Parathyroid adenoma (tissue), 2 donors: Measurements from ENCODE around the gene KLF17.
"Not testable (repeated sequence)": the region's sequence is repeated elsewhere in the genome, so short reads cannot be mapped to it uniquely, and the experiment has no call there.

Source experiments
- H2AFZ ChIP-seq: fragments of 300-600 bp; sonication (generic); one replicate; pipeline ENCODE4 v1.7.0; 2017; ENCODE audit warnings: antibody characterized with exemption, mild to moderate bottlenecking
- H3K27ac ChIP-seq: fragments of 300-600 bp; sonication (generic); one replicate; pipeline ENCODE4 v1.7.0; 2017
- H3K27me3 ChIP-seq: fragments of 300-600 bp; sonication (generic); one replicate; pipeline ENCODE4 v1.7.0; 2017; ENCODE audit warnings: low read length; ENCODE audit not compliant: control insufficient read depth, insufficient read depth
- H3K36me3 ChIP-seq: fragments of 300-600 bp; sonication (generic); one replicate; pipeline ENCODE4 v1.7.0; 2017; ENCODE audit warnings: low read length; ENCODE audit not compliant: control insufficient read depth, insufficient read depth
- H3K4me1 ChIP-seq: fragments of 300-600 bp; sonication (generic); one replicate; pipeline ENCODE4 v1.7.0; 2017; ENCODE audit warnings: control low read depth
- H3K4me2 ChIP-seq: fragments of 300-600 bp; sonication (generic); one replicate; pipeline ENCODE4 v1.7.0; 2017; ENCODE audit warnings: low read length
- H3K4me3 ChIP-seq: fragments of 300-600 bp; sonication (generic); one replicate; pipeline ENCODE4 v1.7.0; 2017; ENCODE audit warnings: low read depth, low read length
- H3K79me2 ChIP-seq: fragments of 300-600 bp; sonication (generic); one replicate; pipeline ENCODE4 v1.7.0; 2017; ENCODE audit warnings: control low read depth
- H3K9ac ChIP-seq: fragments of 300-600 bp; sonication (generic); one replicate; pipeline ENCODE4 v1.7.0; 2017; ENCODE audit warnings: mild to moderate bottlenecking
- H3K9me3 ChIP-seq: fragments of 300-600 bp; sonication (generic); one replicate; pipeline ENCODE4 v1.7.0; 2017; ENCODE audit warnings: low read length; ENCODE audit not compliant: control insufficient read depth
- TF ChIP-seq, protein P1 (sequence below): fragments of 300-600 bp; sonication (generic); IDR thresholded peaks from one replicate; pipeline ENCODE4 v1.7.0; 2017; ENCODE audit warnings: antibody characterized with exemption, mild to moderate bottlenecking
- donor health status: primary hyperparathyroidism.

Gene KLF17

DNA sequence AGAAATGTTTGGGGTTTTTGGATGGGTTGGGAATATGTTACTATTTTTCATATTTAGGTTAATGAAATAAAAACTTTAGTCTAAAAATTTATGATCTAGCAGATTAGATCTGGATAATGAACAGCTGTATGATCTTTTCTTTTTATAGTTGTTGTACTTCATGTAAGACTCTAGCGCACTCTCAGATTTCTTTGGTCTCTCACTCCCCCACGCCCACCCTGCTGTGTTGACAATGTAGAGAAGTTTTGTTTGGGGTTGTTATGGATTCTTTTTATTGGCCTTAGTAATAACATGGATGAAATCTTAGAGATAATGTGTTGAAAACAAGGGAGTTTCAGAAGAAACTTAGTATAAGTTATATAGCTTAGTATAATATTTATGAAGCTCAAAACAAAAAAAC lies 17.3 kb downstream of the KLF17 start:
- Histone ChIP-seq H3K27ac (no peak overlapping the region), H3K79me2 (no peaks in the 10 kb centered on the region)

DNA sequence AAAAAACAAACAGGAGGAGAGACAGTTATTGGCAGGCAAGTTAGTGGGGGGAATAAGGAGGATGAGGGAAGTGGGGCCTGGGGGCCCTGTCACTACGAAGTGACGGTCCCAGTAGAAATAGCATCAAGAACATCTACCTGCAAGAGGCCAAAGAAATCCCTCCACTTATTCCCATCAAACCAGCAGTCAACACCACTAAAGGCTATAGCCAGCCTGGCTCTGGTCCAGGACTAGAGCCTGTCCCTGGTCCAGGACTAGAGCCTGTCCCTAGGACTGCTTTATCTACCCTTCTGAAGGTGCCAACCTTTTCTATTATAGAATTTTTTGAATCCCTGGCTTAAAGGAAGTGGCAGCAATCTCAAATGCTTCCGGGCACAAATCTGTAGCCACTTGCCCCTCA lies 19.6 kb downstream of the KLF17 start:
- Histone ChIP-seq H3K27ac (no peak overlapping the region), H3K4me3 (no peak overlapping the region), H3K9ac (no peak overlapping the region), H3K4me1 (no peaks in the 10 kb centered on the region), H3K27me3 (no peaks in the 10 kb centered on the region), H2AFZ (no peak overlapping the region), H3K9me3 (no peaks in the 10 kb centered on the region), H3K79me2 (no peaks in the 10 kb centered on the region), H3K36me3 (no peaks in the 10 kb centered on the region), H3K4me2 (no peak overlapping the region)
- TF ChIP-seq, protein P1, sequence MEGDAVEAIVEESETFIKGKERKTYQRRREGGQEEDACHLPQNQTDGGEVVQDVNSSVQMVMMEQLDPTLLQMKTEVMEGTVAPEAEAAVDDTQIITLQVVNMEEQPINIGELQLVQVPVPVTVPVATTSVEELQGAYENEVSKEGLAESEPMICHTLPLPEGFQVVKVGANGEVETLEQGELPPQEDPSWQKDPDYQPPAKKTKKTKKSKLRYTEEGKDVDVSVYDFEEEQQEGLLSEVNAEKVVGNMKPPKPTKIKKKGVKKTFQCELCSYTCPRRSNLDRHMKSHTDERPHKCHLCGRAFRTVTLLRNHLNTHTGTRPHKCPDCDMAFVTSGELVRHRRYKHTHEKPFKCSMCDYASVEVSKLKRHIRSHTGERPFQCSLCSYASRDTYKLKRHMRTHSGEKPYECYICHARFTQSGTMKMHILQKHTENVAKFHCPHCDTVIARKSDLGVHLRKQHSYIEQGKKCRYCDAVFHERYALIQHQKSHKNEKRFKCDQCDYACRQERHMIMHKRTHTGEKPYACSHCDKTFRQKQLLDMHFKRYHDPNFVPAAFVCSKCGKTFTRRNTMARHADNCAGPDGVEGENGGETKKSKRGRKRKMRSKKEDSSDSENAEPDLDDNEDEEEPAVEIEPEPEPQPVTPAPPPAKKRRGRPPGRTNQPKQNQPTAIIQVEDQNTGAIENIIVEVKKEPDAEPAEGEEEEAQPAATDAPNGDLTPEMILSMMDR: no peak

More for the DNA sequence above, 17.3 kb downstream of the KLF17 start:
- H3K27me3 ChIP-seq: no peaks in the 10 kb centered on the region
- no peaks in the 10 kb centered on the region for H3K36me3 ChIP-seq
- no peaks in the 10 kb centered on the region for H3K9me3 ChIP-seq
- no peaks in the 10 kb centered on the region for H3K4me1 ChIP-seq
- H2AFZ ChIP-seq: no peak overlapping the region
- TF ChIP-seq, protein P1: no peak
- H3K4me3 ChIP-seq: no peak overlapping the region
- H3K4me2 ChIP-seq: no peak overlapping the region
- no peak overlapping the region for H3K9ac ChIP-seq

DNA sequence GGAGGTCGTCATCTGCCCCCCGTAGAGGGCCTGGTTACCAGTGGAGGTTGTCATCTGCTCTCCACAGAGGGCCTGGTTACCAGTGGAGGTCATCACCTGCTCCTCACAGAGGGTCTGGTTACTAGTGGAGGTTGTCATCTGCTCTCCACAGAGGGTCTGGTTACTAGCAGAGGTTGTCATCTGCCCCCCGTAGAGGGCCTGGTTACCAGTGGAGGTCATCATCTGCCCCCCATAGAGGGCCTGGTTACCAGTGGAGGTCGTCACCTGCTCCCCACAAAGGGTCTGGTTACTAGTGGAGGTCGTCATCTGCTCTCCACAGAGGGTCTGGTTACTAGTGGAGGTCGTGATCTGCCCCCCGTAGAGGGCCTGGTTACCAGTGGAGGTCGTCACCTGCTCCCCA lies 20.9 kb downstream of the KLF17 start:
- H3K4me1 ChIP-seq, H3K27me3 ChIP-seq, H3K36me3 ChIP-seq: not testable (repeated sequence)

DNA sequence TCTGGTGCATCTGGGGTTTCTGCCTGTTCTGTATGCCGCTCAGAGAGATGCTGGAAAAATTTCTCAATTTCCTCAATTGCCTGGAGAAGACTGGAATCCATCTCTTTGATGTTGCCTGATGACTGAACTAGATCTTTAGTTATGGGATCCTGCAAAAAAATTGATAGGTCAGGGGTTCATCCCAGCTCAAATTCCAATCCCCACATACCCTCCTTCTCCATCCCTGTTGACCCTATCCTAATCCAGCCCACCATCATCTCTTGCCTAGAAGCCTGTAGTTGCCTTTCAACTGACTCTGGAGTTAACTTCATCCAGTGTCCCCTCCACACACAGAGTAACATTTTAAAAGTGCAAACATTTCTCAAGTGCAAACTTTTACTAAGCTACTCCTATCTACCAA lies 22.9 kb downstream of the KLF17 start, which contains the start of gene KLF18:
Gene KLF18 (minus strand): TSS at position 101 of the 400 bp plus-strand sequence. CDS start 0 bp downstream, at position 101.
- Histone ChIP-seq H2AFZ (no peak within 1 kb of the TSS), H3K79me2 (no peaks in the 10 kb centered on the region), H3K9me3 (no peaks in the 10 kb centered on the region), H3K4me3 (no peak within 1 kb of the TSS), H3K27ac (no peak within 1 kb of the TSS), H3K36me3 (no peaks in the 10 kb centered on the region), H3K4me2 (no peak within 1 kb of the TSS), H3K4me1 (no peaks in the 10 kb centered on the region), H3K27me3 (no peaks in the 10 kb centered on the region), H3K9ac (no peak within 1 kb of the TSS)
- TF ChIP-seq, protein P1: no peak

More for the DNA sequence above, 20.9 kb downstream of the KLF17 start:
- H3K4me3 ChIP-seq, H3K27ac ChIP-seq, H3K79me2 ChIP-seq, H3K9me3 ChIP-seq, H3K9ac ChIP-seq, H3K4me2 ChIP-seq, H2AFZ ChIP-seq: not testable (repeated sequence)

DNA sequence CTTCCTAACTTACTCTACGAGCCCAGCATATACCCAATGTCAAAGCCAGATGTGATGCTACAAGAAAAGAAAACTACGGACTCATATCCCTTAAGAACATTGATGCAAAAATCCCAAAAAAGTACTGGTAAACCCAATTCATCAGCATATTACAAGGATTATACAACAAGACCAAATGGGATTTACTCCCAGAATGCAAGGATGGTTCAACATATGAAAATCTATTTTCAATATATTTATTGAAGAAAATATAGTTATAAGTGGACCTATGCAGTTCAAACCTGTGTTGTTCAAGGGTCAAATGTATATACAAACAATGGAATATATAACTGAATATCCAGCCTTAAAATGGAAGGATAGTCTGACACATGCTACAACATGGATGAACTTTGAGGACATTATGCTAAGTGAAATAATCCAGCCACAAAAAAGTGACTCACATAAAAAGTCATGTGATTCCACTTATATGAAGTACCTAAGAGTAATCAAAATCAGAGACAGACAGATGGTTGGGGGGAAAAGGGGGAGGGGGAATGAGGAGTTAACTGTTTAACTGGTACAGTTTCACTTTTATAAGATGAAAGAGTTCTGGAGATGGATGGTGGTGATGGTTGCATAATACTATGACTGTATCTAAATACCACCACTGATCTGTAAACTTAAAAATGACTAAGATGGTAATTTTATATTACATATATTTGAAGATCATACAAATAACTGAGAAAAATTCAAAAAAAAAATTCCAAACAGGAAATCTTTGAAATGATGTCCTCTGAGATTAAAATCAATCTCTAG lies 26.5 kb downstream of the KLF17 start:
- Histone ChIP-seq H3K9ac (no peak overlapping the region), H3K4me3 (no peak overlapping the region), H3K4me1 (no peaks in the 10 kb centered on the region), H3K27ac (no peak overlapping the region), H3K4me2 (no peak overlapping the region), H3K27me3 (no peaks in the 10 kb centered on the region), H3K79me2 (no peaks in the 10 kb centered on the region), H3K36me3 (no peaks in the 10 kb centered on the region), H2AFZ (no peak overlapping the region), H3K9me3 (no peaks in the 10 kb centered on the region)
- TF ChIP-seq, protein P1: no peak
